ENCODE measurements around the gene FBXL22.

DNA sequence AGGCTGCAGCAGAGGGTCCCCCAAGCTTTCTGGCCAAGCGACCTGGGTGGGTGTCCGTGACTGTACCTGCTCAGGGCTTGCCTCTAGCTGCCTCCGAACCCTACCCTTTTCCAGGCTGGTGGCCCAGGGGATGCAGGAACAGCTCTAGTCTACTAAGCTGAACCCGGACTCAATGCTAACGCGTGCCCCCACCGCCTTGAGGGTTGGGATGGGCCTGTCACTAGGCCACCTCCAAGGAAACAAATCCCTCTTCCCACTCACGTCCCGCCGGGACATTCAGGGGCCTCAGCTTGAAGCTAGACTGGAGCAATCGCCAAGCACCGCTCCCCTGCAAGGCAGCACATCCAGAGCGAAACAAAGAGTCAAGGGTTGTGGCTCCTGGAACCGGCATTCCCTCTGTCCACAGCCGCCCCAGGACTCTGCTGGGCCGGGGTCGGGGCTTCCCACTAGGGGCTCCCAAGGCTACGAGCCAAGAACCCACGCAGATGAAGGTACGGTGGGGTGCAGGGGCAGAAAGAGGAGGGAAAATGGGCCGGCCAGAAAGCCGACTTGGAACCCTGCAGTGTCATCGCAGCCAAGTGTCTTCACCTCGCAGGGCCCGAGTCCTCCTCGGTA lies 2.9 kb downstream of the FBXL22 start:
- TF ChIP-seq, protein P1, sequence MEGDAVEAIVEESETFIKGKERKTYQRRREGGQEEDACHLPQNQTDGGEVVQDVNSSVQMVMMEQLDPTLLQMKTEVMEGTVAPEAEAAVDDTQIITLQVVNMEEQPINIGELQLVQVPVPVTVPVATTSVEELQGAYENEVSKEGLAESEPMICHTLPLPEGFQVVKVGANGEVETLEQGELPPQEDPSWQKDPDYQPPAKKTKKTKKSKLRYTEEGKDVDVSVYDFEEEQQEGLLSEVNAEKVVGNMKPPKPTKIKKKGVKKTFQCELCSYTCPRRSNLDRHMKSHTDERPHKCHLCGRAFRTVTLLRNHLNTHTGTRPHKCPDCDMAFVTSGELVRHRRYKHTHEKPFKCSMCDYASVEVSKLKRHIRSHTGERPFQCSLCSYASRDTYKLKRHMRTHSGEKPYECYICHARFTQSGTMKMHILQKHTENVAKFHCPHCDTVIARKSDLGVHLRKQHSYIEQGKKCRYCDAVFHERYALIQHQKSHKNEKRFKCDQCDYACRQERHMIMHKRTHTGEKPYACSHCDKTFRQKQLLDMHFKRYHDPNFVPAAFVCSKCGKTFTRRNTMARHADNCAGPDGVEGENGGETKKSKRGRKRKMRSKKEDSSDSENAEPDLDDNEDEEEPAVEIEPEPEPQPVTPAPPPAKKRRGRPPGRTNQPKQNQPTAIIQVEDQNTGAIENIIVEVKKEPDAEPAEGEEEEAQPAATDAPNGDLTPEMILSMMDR (IDR thresholded peaks at IDR 0.05; ENCODE audit: insufficient read depth, low read length), result no peak
- TF ChIP-seq POLR2AphosphoS5 (IDR thresholded peaks at IDR 0.05; ENCODE audit: low read depth) (no peak), GABPA (IDR thresholded peaks at IDR 0.05; ENCODE audit: low read depth) (no peak), SPI1 (IDR thresholded peaks at IDR 0.05; ENCODE audit: borderline replicate concordance, low read depth) (no peak)
- TF ChIP-seq, protein P2, sequence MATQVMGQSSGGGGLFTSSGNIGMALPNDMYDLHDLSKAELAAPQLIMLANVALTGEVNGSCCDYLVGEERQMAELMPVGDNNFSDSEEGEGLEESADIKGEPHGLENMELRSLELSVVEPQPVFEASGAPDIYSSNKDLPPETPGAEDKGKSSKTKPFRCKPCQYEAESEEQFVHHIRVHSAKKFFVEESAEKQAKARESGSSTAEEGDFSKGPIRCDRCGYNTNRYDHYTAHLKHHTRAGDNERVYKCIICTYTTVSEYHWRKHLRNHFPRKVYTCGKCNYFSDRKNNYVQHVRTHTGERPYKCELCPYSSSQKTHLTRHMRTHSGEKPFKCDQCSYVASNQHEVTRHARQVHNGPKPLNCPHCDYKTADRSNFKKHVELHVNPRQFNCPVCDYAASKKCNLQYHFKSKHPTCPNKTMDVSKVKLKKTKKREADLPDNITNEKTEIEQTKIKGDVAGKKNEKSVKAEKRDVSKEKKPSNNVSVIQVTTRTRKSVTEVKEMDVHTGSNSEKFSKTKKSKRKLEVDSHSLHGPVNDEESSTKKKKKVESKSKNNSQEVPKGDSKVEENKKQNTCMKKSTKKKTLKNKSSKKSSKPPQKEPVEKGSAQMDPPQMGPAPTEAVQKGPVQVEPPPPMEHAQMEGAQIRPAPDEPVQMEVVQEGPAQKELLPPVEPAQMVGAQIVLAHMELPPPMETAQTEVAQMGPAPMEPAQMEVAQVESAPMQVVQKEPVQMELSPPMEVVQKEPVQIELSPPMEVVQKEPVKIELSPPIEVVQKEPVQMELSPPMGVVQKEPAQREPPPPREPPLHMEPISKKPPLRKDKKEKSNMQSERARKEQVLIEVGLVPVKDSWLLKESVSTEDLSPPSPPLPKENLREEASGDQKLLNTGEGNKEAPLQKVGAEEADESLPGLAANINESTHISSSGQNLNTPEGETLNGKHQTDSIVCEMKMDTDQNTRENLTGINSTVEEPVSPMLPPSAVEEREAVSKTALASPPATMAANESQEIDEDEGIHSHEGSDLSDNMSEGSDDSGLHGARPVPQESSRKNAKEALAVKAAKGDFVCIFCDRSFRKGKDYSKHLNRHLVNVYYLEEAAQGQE (IDR thresholded peaks at IDR 0.05; ENCODE audit: insufficient replicate concordance, low read depth), result no peak
